AG08395 (cell line): ENCODE data around the gene VSTM2L.
"Not testable (repeated sequence)": the region's sequence is repeated elsewhere in the genome, so short reads cannot be mapped to it uniquely, and the experiment has no call there.

Experiments used
- DNase-seq: peaks from one replicate; pipeline ENCODE4 v3.0.0; 2012; ENCODE audit warnings: mixed read lengths, low spot score

Gene VSTM2L, protein sequence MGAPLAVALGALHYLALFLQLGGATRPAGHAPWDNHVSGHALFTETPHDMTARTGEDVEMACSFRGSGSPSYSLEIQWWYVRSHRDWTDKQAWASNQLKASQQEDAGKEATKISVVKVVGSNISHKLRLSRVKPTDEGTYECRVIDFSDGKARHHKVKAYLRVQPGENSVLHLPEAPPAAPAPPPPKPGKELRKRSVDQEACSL

GRCh38 chr20:37902504-37903313 is at the start of gene VSTM2L:
VSTM2L (plus strand) TSS chr20:37903127; CDS start chr20:37903351, 224 bp downstream.
- DNase-seq: peak; percentile 57

- DNase-seq: no peak
Observed at GRCh38 chr20:37853823-37854375, 49.0 kb upstream of the VSTM2L start.

- DNase-seq: not testable (repeated sequence)
Observed at GRCh38 chr20:37856034-37856433, 46.9 kb upstream of the VSTM2L start.

- peak; percentile 53 for DNase-seq
Observed at GRCh38 chr20:37856932-37857660, 45.8 kb upstream of the VSTM2L start.

- no peak for DNase-seq
Observed at GRCh38 chr20:37859406-37860171, 43.3 kb upstream of the VSTM2L start.

DNA sequence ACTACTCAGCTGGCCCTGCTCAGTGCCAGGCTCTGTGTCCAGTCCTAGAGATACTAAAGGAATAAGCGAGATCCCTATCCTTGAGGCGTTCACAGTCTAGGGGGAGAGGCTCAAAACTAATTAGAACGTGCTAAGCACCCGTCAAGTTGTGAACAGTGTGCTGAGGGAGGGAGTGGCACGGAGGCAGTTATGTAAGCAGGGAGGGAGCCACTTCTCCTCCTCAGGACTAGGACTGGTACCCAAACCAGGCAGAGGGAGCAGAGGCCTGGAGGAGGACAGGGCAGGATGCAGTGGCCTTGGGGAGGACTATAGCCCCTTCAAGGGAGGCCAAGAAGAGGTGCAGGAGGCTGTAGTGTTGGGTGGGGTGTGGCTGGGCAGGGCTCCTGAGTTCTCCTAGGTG is 39.6 kb upstream of the VSTM2L start:
- DNase-seq: no peak

GRCh38 chr20:37864298-37864697 is 38.6 kb upstream of the VSTM2L start:
- DNase-seq: no peak

DNA sequence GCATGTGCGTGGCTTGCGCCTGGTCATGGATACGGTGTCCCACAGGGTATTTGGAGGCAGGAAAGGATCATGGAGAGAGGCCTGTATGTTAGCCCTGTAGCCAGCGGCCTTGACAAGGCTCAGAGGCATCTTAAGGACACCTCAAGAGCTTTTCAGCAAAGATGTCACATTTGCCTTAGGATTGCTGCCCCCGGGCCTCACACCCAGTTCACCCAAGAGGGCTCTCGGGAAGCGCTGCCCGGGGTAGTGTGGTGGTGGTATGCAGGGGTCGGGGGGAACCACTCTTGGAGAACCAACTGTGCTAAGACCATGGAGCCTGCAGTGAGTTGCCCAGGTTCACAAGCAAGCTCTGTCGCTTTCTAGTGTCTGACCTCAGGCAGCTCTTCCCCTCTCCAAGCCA is 36.9 kb upstream of the VSTM2L start:
- DNase-seq: no peak

GRCh38 chr20:37867289-37868195 is 35.4 kb upstream of the VSTM2L start:
- DNase-seq: no peak

DNA sequence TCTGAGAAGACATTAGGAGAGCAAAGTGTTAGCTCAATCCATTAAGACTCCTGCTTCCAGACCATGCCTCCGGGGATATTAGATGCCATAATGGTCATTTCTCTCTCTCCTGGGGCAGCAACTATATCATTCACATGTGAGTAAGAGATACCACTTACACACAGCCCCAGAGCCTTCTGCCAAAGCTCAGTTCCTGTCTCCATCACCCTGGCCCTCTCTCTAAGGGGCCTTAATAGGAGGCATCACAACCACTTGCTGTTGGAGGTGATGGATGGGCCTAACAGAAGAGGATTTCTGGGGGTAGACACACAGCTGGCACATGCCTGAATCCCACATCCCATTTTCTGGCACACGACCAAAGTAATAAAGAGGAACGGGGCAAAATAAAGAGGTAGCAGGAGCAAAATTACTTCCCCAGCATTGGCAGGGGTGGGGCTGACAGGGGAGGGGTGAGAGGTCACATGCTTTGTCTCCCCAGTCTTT is 34.0 kb upstream of the VSTM2L start:
- DNase-seq: no peak

DNA sequence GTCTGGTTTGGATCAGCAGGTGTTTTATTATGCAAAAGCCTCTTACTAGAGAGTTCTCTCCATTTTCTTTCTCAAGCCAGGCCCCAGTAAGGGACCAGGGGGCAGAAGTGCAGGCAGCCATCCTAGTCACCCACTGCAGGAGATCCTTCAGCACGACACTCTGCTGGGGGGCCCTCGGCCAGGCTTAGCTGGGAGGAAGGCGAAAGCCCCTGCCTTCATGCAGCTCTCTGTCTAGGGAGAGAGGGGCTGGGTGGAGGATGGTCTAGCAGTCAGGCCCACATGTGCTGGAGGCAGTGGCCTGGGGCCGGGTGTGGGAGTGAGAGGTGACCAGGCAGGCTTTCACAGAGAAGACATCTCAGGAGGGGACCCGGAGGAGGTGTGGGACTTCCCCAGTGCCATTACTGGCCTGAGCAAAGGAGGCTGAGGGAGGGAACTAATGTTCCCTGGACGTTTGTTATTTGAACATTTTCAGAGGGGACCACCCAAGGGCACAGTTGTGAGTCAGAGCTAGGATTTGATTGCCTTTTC is 33.5 kb upstream of the VSTM2L start:
- no peak for DNase-seq

GRCh38 chr20:37870294-37870693 is 32.6 kb upstream of the VSTM2L start:
- DNase-seq: no peak

DNA sequence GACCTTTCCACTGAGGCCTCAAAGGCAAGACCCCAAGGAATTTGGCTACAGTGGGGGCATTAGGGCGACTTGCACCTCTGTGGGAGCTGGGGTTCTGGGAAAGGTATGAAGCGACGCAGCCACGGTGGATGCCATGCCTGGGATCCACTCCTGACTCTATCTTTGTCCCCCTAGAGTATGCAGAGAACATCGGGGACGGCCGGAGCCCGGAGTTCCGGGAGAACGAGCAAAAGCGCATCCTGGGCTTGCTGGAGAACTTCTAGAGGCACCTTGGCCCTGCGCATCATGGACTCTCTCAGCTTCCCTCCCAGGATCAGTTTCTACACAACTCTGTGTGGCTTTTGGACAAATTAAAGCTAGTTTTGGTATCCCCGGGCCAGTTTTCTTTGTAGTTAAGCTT is 31.2 kb upstream of the VSTM2L start:
- DNase-seq: no peak

DNA sequence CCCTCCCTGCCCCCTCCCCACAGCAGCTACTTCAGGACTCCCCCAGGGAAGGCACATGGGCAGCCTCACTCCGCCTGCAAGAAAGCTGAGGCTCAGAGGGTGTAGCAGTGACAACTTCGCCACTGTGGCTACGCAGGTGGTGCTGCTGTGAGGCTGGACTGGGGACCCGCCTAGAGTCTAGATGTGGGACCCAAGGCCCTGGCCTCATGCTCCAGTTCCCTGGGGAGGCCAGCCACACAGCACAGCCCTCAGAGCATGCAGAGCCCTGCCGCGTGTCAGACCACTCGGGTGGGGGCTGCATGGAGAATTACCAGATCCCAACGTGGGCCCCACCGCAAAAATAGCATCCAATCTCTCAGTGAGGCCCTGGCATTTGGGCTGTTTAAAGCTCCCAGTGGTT is 30.8 kb upstream of the VSTM2L start:
- no peak for DNase-seq

DNA sequence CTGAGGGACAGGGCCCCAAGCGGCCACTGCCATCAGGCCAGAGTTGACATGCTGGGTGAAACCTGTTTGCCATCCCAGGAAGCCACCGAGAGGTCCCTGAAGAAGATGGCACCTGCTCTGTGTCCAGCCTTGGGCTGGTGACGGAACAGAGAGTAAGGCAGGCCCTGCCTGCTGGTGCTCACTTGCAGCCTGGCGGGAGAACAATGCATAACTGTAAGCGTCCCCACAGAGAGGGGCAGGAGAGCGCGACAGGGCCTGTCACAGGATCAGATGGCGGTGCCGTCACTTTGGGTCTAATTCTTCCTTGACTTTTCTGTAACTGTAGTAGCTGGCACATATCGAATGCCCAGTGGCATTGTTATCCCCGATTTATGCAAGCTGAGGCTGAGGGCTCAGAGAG is 29.0 kb upstream of the VSTM2L start:
- DNase-seq: no peak

DNA sequence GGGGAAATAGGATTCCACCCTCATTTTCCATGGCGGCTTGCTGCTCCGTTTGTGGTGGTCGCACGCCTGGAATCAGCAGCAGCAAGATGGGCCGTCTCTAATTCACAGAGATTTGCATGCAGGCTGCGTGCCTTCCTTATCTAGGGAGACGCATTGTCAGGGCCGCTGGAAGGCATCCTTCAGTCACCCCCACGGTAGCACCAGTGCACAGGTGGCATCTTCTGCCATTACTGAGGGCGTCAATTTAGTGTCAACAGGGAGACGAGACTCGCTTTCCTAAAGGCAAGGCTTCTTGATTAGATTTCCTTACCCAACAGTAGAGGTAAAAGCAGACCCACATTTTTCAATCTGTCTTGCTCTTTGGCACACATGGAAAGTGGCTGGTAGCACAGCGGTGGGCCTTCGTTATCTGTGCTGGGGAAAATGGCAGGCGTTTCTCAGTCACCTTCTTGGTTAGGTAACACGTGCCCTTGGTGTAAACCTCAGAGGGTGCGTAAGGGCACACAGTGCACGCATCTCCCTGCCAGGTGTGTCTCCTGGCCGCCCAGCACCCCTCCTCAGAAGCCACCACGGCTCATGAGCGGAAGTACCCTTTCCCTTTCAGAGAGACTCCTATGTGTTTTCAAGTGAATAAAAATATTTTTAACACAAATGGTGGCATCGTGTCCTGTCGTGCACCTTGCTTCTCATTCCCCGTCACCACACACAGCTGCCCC is 27.3 kb upstream of the VSTM2L start:
- no peak for DNase-seq

- DNase-seq: no peak
Observed at GRCh38 chr20:37876863-37877262, 26.1 kb upstream of the VSTM2L start.

GRCh38 chr20:37877832-37878772 is 24.8 kb upstream of the VSTM2L start:
- no peak for DNase-seq
